ENCODE data around the gene LRRC7.
"Not testable (repeated sequence)": the region's sequence is repeated elsewhere in the genome, so short reads cannot be mapped to it uniquely, and the experiment has no call there.

Gene LRRC7

DNA sequence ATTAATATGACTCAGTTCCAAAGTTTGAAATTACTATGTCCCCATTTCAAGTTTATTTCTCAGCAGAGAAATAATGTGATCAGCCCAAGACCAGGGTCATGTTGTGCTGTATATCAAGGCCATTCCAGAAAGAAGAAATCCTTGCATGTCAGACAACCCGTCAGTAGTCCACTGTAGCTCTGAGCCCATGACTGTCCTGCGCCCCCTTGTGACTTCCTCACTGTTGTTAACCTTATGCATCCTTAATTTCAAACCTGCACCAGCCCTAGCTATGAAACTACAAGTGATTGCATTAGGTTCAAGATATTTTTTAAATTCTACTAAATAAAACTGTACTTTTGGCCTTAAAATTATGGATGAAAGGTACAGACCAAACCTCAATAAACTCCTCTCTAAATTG is 133.0 kb downstream of the LRRC7 start:
- peak; percentile 49 for DNase-seq

DNA sequence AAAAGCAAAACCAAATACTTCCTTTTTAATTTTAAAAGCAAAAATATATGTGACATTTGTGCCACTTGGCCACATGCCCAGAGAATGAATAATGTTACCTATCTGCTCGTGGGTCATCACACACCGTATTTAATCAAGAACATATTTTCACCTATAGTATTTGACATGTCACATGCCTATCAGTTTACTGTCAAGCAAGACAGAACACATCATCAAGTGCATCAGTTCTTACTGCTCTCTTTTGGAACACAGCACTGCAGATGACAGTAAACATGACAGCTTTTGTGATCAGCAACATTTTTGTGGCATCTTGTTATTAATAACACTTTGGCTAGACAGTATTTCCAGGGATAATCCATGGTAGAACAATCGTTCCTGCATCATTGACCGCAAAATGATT is 134.4 kb downstream of the LRRC7 start:
- DNase-seq = no peak

DNA sequence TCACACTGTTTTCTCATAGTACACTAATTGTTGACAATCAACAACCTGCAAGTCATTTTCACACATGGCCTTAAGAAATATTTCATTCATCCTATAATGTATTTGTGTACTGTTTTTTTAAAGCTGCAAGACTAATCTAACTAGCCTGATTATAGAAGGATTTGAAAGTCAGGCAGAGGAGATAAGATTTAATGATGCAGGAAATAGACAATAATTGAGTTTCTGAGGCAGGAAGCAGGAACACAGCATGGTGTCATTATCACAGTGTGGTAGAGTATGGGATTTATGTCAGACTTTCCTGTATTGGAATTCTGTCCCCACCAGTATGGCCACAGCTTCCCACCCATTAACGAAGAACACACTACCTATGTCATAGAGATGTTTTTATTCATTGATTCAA is 138.8 kb downstream of the LRRC7 start:
- DNase-seq = no peak

DNA sequence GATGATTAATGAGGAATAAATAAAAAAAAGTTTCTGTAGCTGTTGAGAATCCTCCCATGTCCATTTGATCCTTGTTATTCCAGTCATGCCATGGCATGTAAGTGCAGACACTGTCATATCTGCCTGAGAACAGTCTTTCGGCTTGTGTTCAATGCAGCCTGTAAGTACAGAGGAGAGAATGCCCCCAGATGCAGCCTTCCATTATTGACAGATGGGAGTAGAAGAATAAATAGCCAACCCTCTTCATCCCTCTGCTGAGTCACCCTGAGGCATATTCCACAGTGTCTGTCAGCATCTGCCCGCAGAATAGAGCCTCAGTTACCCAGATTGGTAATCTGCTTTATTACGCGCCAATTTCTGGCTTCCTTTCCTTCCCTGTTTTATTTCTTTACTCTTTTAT is 139.4 kb downstream of the LRRC7 start:
- DNase-seq = no peak

DNA sequence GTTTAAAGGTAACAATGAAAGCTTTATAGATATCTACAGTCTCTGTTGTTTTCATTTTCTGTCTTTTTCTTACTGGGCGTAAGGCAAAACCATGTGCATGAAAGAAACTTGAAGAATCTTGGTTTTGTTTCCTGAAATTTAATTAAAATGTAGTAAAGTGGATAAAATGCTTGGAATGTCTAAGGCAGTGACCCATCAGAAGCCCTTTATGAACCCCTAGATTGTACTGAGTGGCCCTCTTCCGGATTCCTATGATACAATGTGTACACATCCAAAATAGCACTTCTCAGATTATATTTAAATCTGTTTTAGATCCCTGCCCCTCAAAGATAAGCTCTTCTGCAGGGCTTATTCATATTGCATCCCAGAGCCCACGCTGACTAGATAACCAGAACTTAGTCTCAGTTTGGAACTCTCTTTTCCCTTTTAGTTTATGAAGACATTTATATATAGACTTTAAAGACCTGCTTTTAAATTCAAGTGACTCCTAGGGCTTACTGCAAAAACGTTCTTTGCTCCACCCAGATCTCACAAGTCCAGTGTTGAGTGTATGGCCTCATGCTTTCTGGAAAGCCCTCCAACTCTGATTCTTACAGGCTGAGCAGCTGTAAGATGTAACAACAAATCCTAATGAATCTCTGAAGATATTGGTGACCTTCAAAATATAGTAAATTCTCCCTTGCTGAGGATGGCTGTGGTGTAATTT is 142.9 kb downstream of the LRRC7 start:
- DNase-seq = peak; percentile 38

DNA sequence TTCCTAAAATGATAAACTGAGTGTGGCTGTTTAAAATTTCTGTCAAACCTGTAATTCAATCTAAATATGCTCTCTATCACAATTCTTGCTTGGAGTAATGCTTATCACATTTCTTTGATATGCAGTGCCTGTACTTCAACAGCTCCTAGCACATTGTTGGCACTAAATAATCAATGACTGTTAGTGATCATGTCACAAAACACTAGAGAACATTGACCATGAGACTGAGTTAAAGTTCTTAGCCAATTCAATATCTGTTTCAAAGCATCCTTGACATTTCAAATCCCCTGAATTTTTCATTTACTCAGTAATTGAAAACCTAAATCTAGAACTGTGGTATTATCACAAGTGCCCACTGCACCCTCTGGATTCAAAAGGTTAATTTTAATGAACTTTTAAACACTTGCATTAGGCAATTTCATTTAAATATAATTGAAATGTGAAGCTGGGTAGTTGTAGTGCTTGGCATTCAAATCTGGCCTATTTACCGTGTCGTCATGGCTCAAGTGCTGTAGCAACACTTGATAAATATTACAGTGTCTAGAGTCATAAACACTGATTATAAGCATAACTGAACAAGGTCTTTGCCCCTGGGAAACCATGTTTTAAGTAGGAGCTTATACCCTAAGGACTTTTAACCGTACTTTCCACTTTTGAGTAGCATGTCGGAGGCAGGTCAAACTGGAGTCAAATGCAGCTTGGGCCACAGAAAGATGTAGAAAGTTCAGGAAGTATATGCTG is 143.6 kb downstream of the LRRC7 start:
- no peak for DNase-seq

DNA sequence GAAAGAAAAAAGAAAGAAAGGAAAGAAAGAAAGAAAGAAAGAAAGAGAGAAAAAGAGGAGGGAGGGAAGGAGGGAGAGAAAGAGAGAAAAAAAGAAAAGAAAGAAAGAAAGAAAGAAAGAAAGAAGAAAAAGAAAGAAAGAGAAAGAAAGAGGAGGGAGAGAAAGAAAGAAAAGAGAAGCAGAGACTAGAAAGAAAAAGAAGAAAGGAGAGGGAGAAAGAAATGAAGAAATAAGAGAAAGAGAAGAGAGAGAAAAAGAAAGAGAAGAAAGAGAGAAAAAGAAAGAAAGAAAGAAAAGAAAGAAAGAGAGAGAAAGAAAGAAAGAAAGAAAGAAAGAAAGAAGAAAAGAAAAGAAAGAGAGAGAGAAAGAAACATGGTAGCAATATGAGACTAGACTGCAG is 150.1 kb downstream of the LRRC7 start:
- DNase-seq = not testable (repeated sequence)

DNA sequence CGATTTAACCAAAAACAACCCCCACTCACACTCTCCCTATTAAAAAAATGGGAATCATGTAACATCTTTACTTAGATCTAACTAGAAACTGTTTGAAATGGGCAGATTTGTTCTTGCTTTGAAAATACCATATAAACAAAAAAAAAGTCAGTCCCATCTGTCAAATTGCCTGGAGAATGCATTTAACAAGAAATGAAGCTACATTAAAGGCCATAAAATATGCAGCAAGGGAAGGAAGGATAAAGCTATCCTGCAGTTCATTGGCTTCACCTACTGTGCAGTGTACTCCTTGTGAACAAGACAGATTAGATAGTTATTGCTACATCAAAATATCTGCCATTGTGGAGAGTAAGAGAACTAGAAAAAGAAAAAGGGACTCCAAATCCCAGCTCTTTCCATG is 160.5 kb downstream of the LRRC7 start:
- DNase-seq = no peak

DNA sequence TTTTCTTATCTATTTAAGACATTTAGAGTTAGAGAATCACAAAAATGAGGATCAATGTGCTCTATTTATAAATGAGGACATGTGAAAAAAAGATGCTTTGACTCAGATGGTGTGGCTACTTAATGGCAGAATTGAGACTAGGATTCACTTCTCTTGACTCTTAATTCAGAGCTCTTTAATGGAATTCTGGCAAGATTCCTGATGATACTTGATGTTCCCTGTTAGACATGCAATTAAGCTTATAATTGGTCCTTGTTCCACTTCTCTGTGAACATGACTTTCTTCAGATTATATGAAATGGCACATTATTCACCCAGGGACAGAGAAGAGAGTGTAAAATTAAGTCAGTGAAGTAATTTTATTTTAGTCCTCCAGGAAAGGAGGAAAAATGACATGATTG is 165.3 kb downstream of the LRRC7 start:
- no peak for DNase-seq

DNA sequence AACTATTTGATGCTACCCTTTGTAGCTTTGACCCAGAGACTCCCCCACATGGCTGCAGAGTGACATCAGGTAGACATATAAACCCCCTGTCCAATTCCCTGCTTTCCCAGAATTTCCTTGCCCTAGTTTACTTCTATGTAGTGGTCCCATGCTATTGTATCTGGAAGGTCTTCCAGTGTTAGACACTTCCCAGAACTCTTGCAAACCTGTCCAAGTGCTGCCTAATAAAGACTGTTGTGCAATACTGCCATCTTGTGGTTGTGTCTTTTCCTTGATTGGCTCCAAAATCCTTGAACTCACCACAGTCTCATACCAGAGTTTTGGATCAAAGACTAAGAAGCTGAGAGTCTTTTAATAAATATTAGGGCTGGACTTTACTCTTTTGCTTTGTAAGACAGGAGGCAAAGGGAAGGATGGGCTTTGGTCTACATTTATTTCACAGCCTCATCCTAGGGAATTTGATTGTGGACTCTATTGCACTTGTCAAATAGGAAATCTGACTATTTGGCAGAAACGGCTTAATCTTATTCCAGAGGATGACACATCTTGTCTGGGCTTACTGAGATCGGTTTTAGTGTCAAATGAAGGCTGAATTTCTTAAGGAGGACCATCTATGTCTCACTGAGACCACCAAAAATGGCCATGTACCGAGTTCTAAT is 169.9 kb downstream of the LRRC7 start:
- peak; percentile 79 for DNase-seq

DNA sequence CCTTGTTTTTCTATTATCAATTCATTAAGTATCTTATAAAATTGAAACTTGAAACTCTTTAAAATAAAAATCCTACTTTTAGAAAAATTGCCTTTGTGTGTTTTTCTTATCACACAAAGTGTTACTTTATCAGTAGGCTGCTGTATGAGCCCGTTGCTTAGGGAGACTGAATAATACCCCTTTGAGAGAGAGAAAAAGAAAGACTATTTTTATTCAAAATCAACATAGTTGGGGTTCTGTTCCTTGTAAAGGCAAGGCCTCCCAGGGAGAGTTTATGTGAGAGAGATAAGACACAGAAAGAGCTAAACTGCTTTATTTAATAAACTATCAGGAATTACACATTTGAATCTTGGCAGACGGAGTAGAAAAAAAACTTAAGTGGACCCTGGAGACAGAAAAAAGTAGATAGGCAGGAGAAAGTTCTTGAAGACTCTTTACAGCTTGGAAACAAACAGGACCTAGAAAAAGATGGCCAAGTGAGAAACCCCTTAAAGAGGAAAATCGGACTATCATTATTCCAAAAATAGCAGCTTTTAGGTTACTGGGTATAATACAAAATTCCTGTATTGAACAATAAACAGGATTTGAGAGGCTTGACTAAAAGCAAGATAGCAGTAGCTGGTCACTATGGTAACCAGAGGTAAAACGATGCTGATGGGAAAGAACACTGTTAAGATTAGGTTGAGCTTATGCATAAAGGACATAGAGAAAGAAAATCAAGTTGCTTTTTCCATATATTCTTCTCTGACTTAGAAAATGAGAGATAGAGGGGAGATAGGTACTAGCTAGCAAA is 170.9 kb downstream of the LRRC7 start:
- peak; percentile 23 for DNase-seq

DNA sequence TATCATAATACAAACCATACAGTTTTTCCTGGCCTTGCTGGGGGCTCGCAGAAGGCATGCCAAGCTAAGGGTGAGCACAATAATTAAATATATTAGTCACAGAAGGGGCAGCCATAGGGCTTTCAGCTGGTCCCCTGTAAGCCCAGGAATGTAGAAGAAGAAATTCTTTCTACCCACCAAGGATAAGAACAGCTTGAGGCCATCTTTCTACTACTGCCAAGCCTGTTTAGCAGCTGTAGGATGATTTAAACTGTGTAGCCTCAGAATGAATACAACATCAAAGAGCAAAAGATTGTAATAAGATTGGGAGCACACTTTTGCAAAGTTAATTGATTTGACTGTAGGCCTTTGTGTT is 171.5 kb downstream of the LRRC7 start:
- DNase-seq = peak; percentile 48

DNA sequence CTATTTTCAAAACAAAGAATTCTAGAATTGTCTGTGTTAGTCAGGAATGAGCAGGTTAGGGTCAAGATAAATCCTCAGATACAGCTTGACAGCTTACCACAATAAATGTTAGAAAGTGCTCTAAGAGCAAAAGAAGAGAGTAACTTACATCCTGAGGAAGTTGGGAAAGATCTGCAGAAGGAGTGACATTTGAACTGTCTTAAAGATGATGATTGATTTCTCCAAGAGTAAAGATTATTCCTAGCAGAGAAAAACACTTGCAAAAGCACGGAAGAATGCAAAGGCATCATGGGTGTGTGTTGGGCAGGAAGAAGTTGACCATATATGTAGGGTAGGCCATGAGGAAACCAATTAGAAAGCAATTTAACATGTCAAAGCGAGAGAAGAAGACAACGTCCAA is 175.4 kb downstream of the LRRC7 start:
- no peak for DNase-seq

DNA sequence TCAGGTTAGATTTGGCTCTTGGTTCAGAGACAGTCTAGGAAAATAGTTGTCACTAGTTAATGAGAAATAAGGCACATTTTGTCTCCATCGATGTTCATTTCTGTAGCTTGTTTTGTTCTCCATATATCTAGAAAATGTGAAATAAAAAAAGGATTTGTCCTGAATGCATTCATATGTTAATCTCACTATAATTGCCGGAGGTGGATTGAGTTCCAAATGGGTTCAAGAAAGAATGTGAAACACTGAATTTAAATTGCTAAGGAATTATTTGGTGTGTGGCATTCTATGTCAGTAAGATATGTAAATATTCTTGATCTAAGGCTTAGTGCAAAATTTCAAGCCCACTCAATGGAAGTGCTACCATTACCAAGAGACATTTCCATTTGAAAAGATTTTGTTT is 176.7 kb downstream of the LRRC7 start:
- no peak for DNase-seq

DNA sequence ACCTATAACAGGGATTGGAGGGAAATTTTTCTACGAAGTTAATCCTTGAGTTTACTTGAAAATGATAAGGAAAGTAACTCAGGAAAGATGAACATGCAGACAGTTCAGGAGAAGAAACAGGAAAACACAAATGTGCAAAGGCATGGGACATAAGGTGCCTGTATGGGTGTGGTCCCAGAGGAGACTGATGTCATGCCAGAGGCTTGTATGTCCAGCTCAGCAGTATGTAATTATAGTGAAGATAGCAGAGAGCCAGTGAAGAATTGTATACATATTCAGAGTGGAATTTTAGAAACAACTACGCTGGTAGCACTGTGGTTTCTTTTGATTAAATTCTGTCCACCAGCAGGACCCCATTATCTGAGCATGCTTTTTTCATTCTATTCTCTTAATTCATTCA is 179.5 kb downstream of the LRRC7 start:
- DNase-seq = peak; percentile 36

DNA sequence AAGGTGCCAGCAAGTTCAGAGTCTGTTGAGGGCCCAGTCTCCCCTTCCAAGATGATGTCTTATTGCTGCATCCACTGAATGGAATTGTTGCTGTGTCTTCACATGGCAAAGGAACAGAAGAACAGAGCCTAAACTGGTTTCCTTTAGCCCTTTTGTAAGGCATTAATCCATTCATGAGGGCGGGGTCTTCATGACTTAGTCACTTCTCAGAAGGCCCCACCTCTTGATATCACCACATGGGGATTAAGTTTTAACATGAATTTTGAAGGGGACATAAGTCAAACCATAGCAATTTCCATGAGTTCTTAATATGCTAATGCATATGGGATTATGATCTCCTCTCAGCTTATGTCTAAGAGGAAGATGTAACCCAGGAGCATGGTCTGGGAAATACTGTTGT is 182.9 kb downstream of the LRRC7 start:
- DNase-seq = no peak

DNA sequence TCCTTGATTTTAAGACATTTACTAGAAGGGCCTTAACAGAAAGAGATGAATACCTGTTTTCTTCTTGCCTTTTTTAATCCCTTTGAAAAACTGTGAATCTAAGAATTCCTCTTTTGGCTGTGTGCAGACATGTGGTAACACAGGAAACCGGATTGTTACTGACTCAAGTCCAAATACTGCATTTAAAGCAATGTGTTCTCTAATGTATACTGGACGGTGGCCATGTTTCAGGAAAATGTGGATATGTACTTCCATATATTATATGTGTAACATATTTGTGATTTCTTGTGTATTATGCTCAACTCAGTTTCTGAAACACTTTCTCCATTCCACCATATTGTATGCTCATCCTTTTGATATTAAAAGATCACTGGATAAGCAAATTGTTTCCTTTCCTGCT is 185.1 kb downstream of the LRRC7 start:
- DNase-seq = no peak

DNA sequence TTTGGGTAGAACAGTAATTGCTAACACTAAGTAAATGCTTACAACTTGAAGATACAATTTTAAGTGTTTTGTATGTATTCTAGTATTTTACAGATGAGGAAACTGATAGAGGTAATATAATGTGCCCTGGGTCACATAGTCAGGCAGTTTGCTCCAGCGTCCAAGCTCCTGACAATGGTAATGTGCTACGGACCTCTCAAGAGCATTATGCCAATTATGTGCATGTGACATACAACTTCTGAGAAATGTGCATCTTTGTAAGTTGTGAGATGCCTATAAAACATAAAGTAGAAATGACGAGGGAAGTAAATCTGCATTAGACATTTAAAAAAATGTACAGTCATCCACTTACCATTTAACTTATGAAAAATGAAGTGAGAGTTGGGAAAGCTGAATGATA is 186.8 kb downstream of the LRRC7 start:
- no peak for DNase-seq

DNA sequence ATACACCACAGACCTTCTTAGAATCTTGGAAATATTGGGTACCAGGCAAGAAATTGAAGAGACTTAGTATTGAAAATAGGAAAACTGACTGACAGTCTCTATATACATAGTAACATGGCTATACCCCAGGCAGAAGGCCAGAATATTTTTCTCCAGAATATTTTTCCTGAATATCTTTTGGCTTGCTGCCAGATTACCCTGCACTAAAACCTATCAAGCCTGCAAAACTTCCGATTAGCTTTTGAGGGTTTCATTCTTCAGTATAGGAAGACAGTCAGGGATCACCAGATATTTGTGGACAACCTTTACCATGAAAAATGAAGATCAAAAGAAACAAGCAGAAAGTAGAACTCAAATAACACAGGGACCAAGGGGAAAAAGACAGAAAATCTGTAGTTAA is 187.9 kb downstream of the LRRC7 start:
- DNase-seq = no peak

DNA sequence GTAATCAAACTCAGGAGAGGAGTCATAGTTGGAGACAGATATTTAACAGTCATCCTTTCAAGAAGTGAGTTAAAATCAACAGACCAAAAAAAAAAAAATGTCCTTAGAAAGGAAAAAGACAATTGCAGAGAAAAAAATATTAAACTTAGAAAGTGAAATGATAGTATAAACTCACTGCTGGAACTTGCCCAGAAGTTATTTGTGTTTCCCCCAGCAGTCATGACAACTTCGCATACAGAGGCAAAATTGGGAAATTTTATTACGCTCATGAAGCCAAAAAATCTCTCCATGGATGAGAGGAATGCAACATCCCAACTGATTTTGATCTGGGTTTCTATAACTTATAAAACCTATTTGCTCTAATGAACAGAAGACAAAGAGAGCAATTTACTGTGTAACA is 198.2 kb downstream of the LRRC7 start:
- no peak for DNase-seq

DNA sequence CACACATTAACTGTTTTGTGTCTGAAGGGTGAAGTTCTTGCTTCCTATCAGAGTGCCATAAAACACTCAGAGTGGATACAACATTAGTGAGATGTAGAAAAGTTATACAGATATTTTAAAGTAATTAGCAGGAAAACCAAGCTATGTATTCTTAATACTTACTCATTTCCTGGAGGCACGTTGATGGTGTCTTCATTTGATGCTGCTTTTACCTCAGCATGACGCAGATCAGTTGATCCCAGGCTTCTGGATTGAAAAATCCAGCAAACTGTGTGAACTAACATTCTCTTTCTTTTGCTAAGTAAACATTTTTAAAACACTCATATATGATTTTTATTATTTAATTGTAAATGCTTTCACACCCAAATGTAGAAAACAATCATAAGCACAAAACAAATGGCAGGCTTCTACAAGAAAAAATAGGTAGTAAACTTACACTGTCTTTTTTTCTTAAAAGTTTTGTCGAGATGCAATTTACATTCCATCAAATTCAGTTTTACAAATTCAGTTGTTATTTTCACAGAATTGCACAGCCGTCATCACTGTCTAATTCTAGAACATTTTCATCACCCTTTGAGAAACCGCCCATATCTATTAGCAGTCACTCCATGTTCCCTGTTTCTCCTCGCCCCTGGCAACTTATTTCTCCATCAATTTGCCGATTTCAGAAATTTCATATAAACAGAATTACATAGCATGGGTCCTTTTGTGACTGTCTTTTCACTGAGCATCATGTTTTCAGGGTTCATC is 198.9 kb downstream of the LRRC7 start:
- DNase-seq = no peak

DNA sequence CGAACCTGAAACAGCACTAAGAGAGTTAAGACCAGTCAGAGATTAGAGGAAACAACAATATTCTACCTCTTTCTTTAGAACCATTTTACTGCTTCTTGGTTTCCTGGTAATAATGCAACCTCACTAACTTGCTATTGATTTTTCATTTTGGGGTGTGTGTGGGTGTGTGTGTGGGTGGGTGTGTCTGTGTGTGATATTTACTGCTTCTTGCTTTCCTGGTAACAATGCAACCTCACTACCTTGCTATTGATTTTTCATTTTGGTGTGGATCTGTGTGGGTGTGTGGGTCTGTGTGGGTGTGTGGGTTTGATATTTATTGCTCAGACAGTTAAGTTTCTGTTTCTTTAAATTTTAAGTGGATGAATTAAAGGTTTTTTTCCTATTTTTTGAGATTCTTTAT is 208.8 kb downstream of the LRRC7 start:
- no peak for DNase-seq

DNA sequence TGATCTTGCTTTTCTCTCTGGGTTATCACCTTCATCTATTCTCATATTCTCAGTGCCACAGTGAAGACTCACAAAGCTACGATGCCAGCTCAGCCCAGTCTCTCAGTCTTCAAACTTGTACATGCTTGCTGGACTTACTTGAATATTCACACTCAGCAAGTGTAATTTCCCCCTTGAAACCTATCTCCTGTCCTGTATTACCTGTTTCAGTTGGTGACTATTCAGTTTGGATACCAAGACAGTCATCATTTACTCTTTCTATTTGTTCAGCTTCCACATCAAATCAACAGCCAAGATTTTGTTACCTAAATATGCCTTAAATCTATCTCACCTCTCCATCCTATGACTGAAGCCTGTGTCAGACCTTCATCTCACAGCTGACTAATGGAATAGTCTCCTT is 209.7 kb downstream of the LRRC7 start:
- DNase-seq = no peak
